H7 (cell line): ENCODE data around the gene PINLYP. TPM values are rescaled to one million over a fixed set of nuclear protein-coding genes. Genes with fewer than 3 reads are reported as not detected.

Source experiments
- DNase-seq: peaks from one replicate; pipeline ENCODE4 v3.0.0; 2012
- H3K27me3 ChIP-seq: 2 replicates; pipeline ENCODE4 v1.6.0; 2011; ENCODE audit warnings: mild to moderate bottlenecking, low read length; ENCODE audit not compliant: control insufficient read depth, insufficient read depth
- H3K36me3 ChIP-seq: replicated peaks from 2 replicates; pipeline ENCODE4 v1.5.1; 2011; ENCODE audit warnings: low read length; ENCODE audit not compliant: control insufficient read depth, insufficient read depth
- H3K4me3 ChIP-seq: 2 replicates; pipeline ENCODE4 v1.5.1; 2011; ENCODE audit warnings: low read depth, mild to moderate bottlenecking, control low read depth, low read length, moderate library complexity; ENCODE audit not compliant: insufficient read depth
- total RNA-seq: library from RNA; depleted of rRNA; stranded (reverse); fragments of >200 nt; shearing (Covaris generic); gene quantifications from 2 replicates; pipeline ENCODE4 v1.2.3, GENCODE V29; 2014; rRNA removed

Gene PINLYP
- total RNA-seq, result 4.9 and 6.2 TPM in 2 replicates

DNA sequence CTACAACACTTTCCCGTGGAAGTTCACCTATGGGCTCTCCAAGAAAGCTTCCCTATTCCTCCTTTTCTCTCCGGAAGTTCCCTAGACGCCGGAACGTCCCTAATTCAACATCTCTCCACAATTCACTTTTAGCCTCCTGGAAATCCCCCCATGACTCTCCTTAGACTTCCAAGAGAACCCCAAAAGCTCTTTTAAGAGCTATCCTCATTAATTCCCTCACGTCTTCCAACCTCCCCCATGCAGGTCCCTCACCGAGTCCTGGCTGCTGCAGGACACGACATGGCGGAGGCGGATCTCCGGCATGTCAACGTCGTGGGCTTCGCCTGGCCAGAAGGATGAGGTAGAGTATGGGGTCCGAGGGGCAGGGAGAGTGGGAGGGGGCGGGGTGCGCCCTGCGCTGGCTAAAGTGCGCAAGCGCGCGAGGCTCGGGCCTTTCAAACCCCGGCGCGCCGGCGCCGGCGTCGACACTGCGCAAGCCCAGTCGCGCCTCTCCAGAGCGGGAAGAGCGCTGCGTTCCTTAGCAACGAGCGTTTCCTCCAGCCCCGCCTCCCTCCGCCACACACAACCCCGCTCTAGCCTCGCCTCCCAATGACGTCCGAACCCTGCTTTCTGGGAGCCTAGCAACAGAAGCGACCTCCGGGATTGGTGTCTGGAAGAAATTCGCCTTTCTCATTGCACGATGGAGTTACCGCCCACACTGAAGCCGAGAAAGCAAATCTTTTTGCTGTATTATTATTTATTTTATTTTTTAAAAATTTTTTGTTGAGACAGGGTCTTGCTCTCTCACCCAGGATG, at the start of gene PINLYP, which contains the start of gene XRCC1:
Gene PINLYP, plus strand, starts transcription at position 646 of the 795 bp plus-strand sequence. CDS start 1,391 bp downstream, outside the sequence.
Gene XRCC1, minus strand, starts transcription at position 372 of the 795 bp plus-strand sequence. Its CDS starts 69 bp downstream, at position 303.
- Histone ChIP-seq H3K27me3 (no peaks in the 10 kb centered on the region), H3K36me3 (peaks cover 1% of the 10 kb centered on the region), H3K4me3 (peak within 1 kb of the TSS; percentile 67)
- DNase-seq, result peak; percentile 97

DNA sequence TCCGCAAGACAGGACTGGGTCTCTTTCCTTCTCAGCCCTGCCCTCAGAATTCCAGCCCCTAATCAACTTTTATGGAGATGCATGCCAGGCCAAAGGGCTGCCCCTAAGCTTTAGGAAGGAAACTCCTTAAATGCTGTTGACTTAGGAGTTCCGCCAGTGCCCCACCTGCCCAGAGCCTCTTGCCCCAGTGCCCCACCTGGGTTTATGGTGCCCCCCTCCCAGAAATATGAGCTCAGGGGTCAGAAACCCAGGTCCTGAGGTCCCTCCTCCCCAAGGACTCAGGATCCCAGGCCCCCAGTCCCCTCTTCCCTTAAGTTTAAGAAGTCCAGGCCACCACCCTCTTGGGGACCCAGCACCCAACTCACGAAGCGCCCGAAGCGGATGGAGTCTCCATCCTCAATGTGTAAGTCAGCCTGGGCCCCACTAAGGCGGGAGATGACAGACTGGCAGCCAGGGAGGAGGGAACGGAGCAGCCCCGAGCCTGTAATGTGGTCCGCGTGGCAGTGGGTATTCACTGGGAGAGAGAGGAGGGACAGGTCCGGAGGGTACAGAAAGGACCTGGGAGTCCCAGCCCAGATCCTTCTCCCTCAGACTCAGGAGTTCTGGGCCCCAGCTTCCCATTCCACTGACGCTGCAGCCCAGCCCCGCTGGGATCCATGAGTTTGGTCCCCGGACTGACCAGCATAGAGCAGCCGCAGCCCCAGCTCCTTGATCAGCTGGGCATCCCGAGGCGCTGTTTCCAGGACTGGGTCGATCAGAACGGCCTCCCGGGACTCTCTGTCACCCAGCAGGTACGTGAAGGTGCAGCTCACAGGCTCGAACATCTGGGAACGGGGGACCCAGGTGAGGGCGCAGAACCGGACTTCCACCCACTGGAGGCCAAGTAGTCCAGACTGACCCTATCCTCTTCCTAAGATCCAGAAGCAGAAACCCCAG, 49.5 kb upstream of the PINLYP start:
- Histone ChIP-seq H3K36me3 (no peaks in the 10 kb centered on the region), H3K27me3 (peaks cover 23% of the 10 kb centered on the region), H3K4me3 (peak overlapping the region; percentile 71)
- DNase-seq, result peak; percentile 64

DNA sequence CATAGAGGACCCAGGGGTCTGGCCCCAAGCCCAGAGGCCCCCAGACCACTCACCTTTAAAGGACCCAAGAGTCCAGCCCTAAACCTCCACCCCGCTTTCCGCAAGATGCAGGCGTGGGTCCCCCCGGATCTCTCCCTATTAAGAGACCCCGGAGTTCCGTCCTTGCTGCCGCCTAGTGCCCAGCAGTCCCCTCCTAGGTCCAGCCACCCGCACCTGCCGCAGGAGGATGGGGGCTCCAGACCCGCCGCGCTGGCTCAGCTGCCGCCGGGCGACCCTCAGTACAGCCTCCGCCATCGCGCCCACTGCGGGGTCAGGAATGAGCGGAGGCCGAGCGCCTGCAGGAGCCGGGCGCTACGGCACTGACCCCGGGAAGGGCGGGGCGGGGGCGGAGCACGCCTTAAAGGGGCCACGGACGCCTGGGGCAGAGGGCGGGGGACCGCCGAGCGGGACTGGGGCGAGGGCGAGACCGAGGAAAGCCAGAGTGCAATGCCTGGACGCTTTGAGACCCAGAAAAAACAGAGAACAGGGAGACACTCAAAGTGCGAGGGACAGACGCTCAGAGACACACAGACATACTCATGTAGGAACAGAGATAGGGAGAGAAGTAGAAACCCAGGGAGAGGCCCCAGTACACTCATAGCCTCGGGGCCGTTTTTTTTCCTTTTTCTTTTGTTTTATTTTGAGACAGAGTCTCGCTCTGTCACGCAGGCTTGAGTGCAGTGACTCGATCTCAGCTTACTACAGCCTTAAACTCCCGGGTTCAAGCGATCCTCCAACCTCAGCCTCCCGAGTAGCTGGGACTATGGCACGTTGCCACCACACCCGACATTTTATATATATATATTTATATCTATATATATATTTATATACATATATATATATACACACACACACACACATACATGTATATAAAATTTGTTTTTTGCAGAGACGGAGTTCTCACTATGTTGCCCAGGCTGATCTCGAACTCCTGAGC, 48.4 kb upstream of the PINLYP start, which contains the start of gene ETHE1:
Gene ETHE1, minus strand, starts transcription at position 318 of the 976 bp plus-strand sequence. Its CDS starts 24 bp downstream, at position 294.
- Histone ChIP-seq H3K27me3 (peaks cover 23% of the 10 kb centered on the region), H3K4me3 (peak within 1 kb of the TSS; percentile 71), H3K36me3 (no peaks in the 10 kb centered on the region)
- DNase-seq, result peak; percentile 95

DNA sequence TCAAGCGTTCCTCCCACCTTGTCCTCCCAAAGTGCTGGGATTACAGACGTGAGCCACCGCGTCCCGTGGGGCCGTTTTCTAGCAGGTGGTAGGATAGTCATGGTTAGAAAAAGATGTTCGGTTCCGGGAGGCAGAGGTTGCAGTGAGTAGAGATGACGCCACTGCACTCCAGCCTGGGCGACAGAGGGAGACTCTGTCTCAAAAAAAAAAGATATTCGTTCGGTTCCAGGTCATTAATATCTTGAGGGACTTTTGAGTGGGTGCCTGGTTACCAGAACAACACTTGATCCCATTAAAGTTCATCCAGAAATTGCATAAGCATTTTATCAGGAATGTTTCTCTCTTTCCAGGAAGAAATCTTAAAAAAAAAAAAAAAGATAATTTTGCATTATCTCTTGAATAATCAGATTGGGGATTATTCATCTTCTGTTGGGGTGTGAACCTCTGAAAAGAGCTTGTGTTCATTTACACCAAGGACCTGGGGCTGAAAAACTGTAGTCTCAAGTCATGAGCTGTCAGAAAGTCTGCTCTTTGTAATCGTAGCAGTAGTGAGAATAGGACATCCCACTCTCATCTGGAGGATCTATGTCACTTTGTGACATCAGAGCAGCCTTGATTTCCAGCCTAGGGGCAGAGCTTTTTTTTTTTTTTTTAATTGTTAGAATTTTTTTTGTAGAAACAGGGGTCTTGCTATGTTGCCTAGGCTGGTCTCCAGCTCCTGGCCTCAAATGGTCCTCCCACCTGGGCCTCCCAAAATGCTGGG, 47.6 kb upstream of the PINLYP start:
- no peak for DNase-seq
- H3K4me3 ChIP-seq, result no peak overlapping the region

DNA sequence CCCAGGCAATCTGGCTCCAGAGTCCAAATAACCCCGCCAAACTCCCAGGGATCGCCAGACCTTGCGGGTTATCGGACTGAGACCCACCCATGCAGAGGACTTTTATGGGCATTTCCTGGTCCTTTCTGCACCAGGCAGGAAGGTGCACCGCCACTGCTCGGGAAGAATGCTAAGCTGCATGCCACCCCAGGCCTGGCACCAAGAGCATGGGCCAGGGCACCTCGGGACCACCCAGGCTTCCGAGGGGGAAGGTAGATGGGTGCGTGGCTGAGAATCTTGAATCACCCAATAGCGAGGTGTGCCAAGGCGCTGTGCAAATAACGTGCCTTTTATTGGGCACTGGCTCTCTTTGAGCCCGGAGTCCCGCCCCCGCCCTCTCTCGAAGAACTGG, 43.0 kb upstream of the PINLYP start:
- Histone ChIP-seq H3K27me3 (peaks cover 7% of the 10 kb centered on the region; the same call in 1 of the 2 replicates), H3K4me3 (peak overlapping the region; percentile 61), H3K36me3 (no peaks in the 10 kb centered on the region)
- DNase-seq, result peak; percentile 65

More for the DNA sequence above, 47.6 kb upstream of the PINLYP start:
- Histone ChIP-seq H3K36me3 (no peaks in the 10 kb centered on the region), H3K27me3 (peaks cover 23% of the 10 kb centered on the region)

DNA sequence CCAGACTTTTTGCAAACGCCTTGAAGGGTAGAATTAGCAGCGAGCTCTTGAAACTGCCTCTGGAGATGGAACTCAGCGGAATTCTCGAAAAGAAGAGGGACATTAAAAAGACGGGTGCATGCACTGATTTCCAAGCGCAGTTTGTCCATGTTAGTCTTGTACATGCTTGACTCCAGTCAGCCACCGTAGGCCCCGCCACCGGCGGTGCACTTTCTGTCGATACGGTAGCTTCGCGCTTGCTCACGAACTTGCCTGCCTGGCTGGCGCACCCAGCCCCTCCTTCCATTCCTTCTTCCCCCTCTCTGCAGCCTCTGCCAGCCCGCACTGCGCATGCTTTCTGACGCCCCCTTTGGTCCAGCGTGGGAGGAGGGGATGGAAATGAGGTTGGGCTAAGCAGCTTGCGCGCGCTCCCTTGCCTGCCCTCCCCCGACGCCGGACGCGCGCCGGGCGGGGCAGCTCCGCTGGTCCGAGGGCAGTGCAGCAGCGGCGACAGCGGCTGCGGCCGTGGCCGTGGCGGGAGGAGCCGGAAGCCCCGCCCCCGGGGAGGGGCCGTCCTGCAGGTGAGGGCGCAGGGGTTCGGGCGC, 42.5 kb upstream of the PINLYP start, which contains the start of gene ZNF575:
Gene ZNF575, plus strand, starts transcription at position 227 of the 584 bp plus-strand sequence. CDS start 1,235 bp downstream, outside the sequence.
- Histone ChIP-seq H3K36me3 (no peaks in the 10 kb centered on the region; the same call in 1 of the 2 replicates), H3K27me3 (peaks cover 5% of the 10 kb centered on the region; the same call in 1 of the 2 replicates)

DNA sequence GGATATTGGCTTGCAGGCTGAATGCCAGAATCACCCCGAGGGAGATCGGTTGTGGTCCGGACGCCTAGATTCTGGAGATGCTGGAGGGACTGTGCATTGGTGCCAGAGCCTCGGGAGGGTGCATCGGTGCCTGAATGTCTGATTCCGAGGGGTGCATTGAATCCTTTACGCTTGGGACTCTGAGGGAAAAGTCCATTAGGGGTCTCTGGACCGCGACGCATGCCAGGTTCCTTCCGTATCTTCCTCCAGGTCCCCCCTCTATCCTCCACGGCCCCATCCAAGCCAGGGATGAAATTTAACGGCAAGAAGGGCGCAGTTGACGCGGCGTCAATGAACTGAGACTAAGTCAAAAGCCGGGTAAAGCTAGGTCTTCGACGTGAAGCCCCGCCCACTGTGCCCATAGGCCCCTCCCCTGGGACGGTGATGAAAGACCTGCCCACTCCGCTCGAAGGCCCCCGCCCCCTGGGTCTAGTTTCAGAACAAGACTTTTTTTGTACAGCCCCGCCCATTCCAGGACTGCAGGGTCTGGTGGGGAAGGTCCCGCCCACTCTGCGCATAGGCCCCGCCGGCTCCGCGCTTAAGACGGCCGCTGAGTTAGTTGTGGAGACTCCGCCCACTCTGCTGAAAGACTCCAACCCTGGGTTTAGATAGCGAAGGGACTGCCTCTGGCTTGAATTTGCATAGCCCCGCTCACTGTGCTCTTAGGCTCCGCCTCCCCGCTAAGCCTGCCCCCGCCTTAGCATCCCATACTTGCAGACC, 41.9 kb upstream of the PINLYP start:
- DNase-seq, result peak; percentile 95
- Histone ChIP-seq H3K27me3 (0 out of 2 replicates have a peak, but pooled peaks cover 2% of the 10 kb centered on the region), H3K4me3 (peak overlapping the region; percentile 61), H3K36me3 (peaks cover under 1% of the 10 kb centered on the region)

More for the DNA sequence above, 42.5 kb upstream of the PINLYP start, which contains the start of gene ZNF575:
- H3K4me3 ChIP-seq, result peak within 1 kb of the TSS; percentile 61
- DNase-seq, result peak; percentile 97

DNA sequence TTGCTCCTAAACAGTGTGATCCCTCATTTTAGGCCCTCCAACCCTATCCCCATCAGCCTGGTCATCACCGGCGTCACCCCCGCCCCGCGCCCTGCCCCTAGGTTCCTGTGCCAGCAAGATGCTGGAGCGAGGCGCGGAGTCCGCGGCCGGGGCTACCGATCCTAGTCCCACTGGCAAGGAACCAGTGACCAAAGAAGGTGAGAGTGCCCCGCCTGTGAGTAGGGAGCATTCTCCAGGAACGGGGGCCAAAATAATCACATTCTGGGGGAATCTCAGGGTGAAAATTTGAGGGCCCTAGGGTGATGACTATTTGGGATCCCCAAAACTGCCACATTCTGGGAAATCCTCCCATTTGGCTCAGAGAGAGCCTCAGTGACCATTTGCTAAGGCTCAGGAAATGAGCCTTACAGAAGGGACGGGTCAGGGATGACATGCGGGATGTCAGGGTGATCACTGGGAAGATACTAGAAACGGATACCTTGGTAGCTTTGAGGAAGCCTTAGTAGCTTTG, 41.2 kb upstream of the PINLYP start:
- no peak for DNase-seq
- Histone ChIP-seq H3K27me3 (0 out of 2 replicates have a peak, but pooled peaks cover 2% of the 10 kb centered on the region), H3K4me3 (peak overlapping the region; percentile 61), H3K36me3 (peaks cover 2% of the 10 kb centered on the region)

DNA sequence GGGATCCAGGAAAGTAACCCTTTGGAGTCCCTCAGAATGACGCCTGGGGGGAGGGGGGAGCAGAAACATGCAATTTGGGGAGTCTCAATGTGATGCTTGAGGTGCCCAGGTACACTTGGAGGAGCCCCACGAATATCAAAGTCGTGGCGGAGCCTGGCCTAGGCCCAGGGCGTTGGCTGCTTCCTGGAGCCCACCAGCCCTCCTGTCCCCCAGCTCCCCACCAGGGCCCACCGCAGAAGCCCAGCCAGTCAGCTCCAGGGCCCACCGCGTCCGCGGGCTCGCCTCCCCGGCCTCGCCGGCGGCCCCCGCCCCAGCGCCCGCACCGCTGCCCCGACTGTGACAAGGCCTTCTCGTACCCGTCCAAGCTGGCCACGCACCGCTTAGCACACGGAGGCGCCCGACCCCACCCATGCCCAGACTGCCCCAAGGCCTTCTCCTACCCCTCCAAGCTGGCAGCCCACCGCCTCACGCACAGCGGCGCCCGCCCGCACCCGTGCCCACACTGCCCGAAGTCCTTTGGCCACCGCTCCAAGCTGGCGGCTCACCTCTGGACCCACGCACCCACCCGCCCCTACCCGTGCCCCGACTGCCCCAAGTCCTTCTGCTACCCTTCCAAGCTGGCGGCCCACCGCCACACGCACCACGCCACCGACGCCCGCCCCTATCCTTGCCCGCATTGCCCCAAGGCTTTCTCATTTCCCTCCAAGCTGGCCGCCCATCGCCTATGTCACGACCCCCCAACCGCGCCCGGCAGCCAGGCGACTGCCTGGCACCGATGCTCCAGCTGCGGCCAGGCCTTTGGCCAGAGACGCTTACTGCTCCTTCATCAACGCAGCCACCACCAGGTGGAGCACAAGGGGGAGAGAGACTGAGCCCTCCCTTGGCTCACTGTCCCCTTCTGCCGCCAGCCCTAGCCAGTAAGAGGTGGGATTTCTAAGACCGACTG, 40.5 kb upstream of the PINLYP start:
- peak; percentile 90 for DNase-seq
- no peak overlapping the region for H3K4me3 ChIP-seq

DNA sequence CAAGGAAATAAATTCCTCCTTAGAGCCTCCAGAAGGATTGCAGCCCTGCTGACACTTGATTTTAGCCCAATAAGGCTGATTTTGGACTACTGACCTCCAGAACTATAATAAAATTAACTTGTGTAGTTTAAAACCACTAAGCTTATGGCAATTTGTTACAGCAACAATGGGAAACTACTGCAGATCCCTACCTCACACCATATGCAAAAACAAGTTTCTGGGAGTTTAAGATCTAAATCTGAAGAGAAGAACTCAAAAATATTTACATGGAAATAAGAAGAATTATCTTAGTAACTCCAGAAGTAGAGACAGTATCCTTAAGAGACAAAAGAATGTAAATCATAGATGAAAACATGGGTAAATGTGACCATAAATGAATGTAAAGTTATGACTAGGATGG, 36.7 kb upstream of the PINLYP start:
- Histone ChIP-seq H3K27me3 (no peaks in the 10 kb centered on the region), H3K36me3 (peaks cover 21% of the 10 kb centered on the region), H3K4me3 (no peak overlapping the region)
- DNase-seq, result no peak

More for the DNA sequence above, 40.5 kb upstream of the PINLYP start:
- Histone ChIP-seq H3K27me3 (no peaks in the 10 kb centered on the region), H3K36me3 (peaks cover 2% of the 10 kb centered on the region)

DNA sequence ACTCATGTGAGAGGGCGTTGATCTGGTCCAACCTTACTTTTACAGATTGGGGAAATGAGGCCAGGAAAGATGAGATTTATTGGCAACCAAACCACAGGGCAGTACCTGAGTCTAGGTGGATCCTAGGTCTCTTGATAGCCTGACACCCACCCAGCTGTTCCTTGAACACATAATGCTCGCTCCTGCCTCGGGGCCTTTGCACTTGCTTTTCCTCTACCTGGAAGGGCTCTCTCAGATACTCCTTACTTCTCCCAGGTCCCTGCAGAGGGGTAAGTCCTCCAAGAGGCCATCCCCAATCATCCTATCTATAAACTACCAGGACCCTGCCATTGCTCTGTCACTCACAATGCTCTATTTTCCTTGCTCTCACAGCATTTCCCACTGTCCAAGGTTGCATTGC, 35.2 kb upstream of the PINLYP start:
- Histone ChIP-seq H3K36me3 (peaks cover 22% of the 10 kb centered on the region), H3K4me3 (no peak overlapping the region), H3K27me3 (no peaks in the 10 kb centered on the region)
- no peak for DNase-seq
